ENCODE data around the gene JMJD7.

JMJD7 gene

DNA sequence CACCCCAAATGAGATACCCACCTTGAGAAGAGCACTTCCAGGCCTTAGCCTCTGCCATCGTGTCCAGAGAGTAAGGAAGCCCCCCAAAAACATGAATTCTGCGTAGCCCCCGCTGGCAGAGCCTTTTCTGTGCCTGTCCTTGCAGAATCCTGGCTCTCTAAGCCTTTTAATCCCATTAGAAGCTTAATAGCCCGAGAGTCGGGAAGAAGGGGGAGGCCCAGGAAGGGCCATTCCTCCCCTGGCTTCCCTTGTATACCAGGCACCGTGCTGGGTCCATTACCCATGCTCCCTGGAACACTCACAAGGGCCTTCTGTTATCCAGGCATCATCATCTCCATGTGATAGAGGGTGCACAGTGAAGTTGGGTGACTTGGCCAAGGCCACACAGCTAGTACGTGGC is 58.8 kb downstream of the JMJD7 start:
- DNase-seq = no peak

DNA sequence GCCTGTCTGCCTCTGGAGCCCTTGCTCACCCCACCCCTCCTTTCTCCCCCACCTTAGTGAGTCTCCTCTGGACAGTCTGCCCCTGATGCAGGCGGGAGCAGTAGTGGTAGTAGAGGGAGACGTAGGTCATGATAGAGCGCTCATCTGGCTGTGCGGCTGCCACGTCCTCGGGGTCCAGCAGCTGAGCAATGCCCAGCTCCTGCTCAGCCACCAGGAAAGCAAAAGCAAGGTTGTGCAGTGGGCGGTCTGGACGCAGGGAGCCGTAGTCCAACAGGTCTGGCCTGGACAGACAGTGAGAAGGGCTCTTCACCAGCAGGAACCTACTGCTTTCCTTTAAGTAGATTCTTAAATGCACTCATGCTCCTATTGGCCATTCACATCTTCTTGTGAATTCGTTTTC is 59.3 kb downstream of the JMJD7 start:
- no peak for DNase-seq

All from NCI-H510A treated with DMSO at 0.1 percent for 48 hours (cell line).